ENCODE results near the gene C3AR1. TPM values are rescaled to one million over a fixed set of nuclear protein-coding genes. Genes with fewer than 3 reads are reported as not detected.

C3AR1 gene
- total RNA-seq, 1 donor from 2014 or later = 2.0 TPM

- no peak for TF ChIP-seq CTCF (IDR thresholded peaks at IDR 0.05)
- DNase-seq (ENCODE audit: low spot score in 2 of 2) = no peak
- Histone ChIP-seq H3K4me1 (peaks cover 14 to 36% of the 10 kb centered on the region in 2 donors), H3K27ac (peak overlapping the region; percentile 97 to 99), H3K36me3 (peaks cover 19 to 23% of the 10 kb centered on the region in 2 donors), H3K27me3 (no peaks in the 10 kb centered on the region), H3K9me3 (no peaks in the 10 kb centered on the region), H3K4me3 (peak overlapping the region in 1 of 2 donors; percentile 83)
- intact Hi-C loops (cut with DNase I) = loop anchor here (10.0 kb wide), 2 partner anchors 918 to 1078 kb away; partner anchors contain the start of gene A2M
These were observed 29.0 kb downstream of the C3AR1 start for GRCh38 chr12:8037046-8037663.

- TF ChIP-seq CTCF (IDR thresholded peaks at IDR 0.05) = no peak
- intact Hi-C loops (cut with DNase I) = loop anchor here (10.0 kb wide), 2 partner anchors 918 to 1078 kb away; partner anchors contain the start of gene A2M
- Histone ChIP-seq H3K4me1 (peaks cover 14 to 36% of the 10 kb centered on the region in 2 donors), H3K9me3 (no peaks in the 10 kb centered on the region), H3K4me3 (peak overlapping the region; percentile 24 to 83), H3K27me3 (no peaks in the 10 kb centered on the region), H3K36me3 (peaks cover 11 to 15% of the 10 kb centered on the region in 2 donors), H3K27ac (peak overlapping the region; percentile 97 to 99)
- peak in 1 of 2 donors; percentile 84 for DNase-seq (ENCODE audit: low spot score in 2 of 2)
These were observed 29.8 kb downstream of the C3AR1 start for GRCh38 chr12:8036346-8036745.

- no peak for TF ChIP-seq CTCF (IDR thresholded peaks at IDR 0.05)
- Histone ChIP-seq H3K4me3 (peak overlapping the region; percentile 81 to 83), H3K27me3 (no peaks in the 10 kb centered on the region), H3K27ac (peak overlapping the region; percentile 97 to 99), H3K9me3 (no peaks in the 10 kb centered on the region), H3K4me1 (peaks cover 14 to 36% of the 10 kb centered on the region in 2 donors), H3K36me3 (peaks cover 3 to 7% of the 10 kb centered on the region in 2 donors)
- intact Hi-C loops (cut with DNase I) = loop anchor here (10.0 kb wide), 2 partner anchors 919 to 1079 kb away; partner anchors contain the start of gene A2M
- no peak for DNase-seq (ENCODE audit: low spot score in 2 of 2)
These were observed 30.6 kb downstream of the C3AR1 start for GRCh38 chr12:8035440-8036010.

GRCh38 chr12:8034802-8035201 lies 31.4 kb downstream of the C3AR1 start:
- no peak for TF ChIP-seq CTCF (IDR thresholded peaks at IDR 0.05)

GRCh38 chr12:8033153-8034044 lies 32.8 kb downstream of the C3AR1 start:
- intact Hi-C loops (cut with DNase I) = loop anchor here (2.0 to 10.0 kb wide), 3 partner anchors 47 to 1081 kb away; partner anchors contain the start of gene A2M
- Histone ChIP-seq H3K27ac (peak overlapping the region; percentile 97 to 99), H3K4me1 (peaks cover 14 to 29% of the 10 kb centered on the region in 2 donors), H3K36me3 (no peaks in the 10 kb centered on the region), H3K4me3 (peak overlapping the region; percentile 81 to 83), H3K27me3 (no peaks in the 10 kb centered on the region), H3K9me3 (no peaks in the 10 kb centered on the region)
- TF ChIP-seq CTCF (IDR thresholded peaks at IDR 0.05) = no peak
- peak in 1 of 2 donors; percentile 85 for DNase-seq (ENCODE audit: low spot score in 2 of 2)

More at GRCh38 chr12:8034802-8035201, 31.4 kb downstream of the C3AR1 start:
- Histone ChIP-seq H3K9me3 (no peaks in the 10 kb centered on the region), H3K4me1 (peaks cover 14 to 36% of the 10 kb centered on the region in 2 donors), H3K4me3 (peak overlapping the region; percentile 81 to 83), H3K27ac (peak overlapping the region; percentile 97 to 99), H3K36me3 (peaks cover 0 to under 1% of the 10 kb centered on the region in 2 donors), H3K27me3 (no peaks in the 10 kb centered on the region)
- DNase-seq (ENCODE audit: low spot score in 2 of 2) = no peak
- intact Hi-C loops (cut with DNase I) = loop anchor here (10.0 kb wide), 2 partner anchors 920 to 1080 kb away; partner anchors contain the start of gene A2M

All from ascending aorta (tissue), 2 donors.